COLO668 (cell line): ENCODE data around the gene NASP.

Source experiments
- DNase-seq: peaks from one replicate; lab custom pipeline; 2025; ENCODE audit not compliant: unreplicated experiment; lab: John Stamatoyannopoulos, UW

Gene NASP

GRCh38 chr1:45619149-45619921 is 35.5 kb downstream of the NASP start:
- no peak for DNase-seq

GRCh38 chr1:45620588-45621500 is 37.0 kb downstream of the NASP start:
- no peak for DNase-seq

GRCh38 chr1:45621501-45621836 is 37.6 kb downstream of the NASP start:
- no peak for DNase-seq

GRCh38 chr1:45621895-45622523 is 38.2 kb downstream of the NASP start:
- no peak for DNase-seq

- DNase-seq = no peak
Observed at GRCh38 chr1:45622524-45623394, 38.9 kb downstream of the NASP start.

- DNase-seq = no peak
Observed at GRCh38 chr1:45623972-45624371, 40.1 kb downstream of the NASP start, which contains the start of gene CCDC17. TSS of gene CCDC17 (minus strand) at chr1:45624054. CDS start at chr1:45623909, 145 bp downstream.

GRCh38 chr1:45629035-45629434 is 45.2 kb downstream of the NASP start:
- DNase-seq = no peak

GRCh38 chr1:45630429-45630828 is 46.6 kb downstream of the NASP start:
- no peak for DNase-seq

GRCh38 chr1:45635211-45635610 is 51.4 kb downstream of the NASP start:
- DNase-seq = no peak

- DNase-seq = no peak
Observed at GRCh38 chr1:45640293-45640692, 56.5 kb downstream of the NASP start.

- DNase-seq = no peak
Observed at GRCh38 chr1:45643321-45643720, 59.5 kb downstream of the NASP start.

- DNase-seq = no peak
Observed at GRCh38 chr1:45643978-45644377, 60.1 kb downstream of the NASP start.

- no peak for DNase-seq
Observed at GRCh38 chr1:45644661-45645060, 60.8 kb downstream of the NASP start.

- no peak for DNase-seq
Observed at GRCh38 chr1:45647248-45648021, 63.6 kb downstream of the NASP start.

- DNase-seq = no peak
Observed at GRCh38 chr1:45654540-45655280, 70.9 kb downstream of the NASP start.

GRCh38 chr1:45656573-45657226 is 72.9 kb downstream of the NASP start:
- no peak for DNase-seq

GRCh38 chr1:45658171-45658570 is 74.3 kb downstream of the NASP start:
- no peak for DNase-seq

- DNase-seq = no peak
Observed at GRCh38 chr1:45659222-45659621, 75.4 kb downstream of the NASP start.

GRCh38 chr1:45660336-45660735 is 76.5 kb downstream of the NASP start:
- DNase-seq = no peak
